Stimulated activated naive CD8-positive, alpha-beta T cell treated with anti-CD3 and anti-CD28 coated beads, Interleukin-15, amount 100 ng/mL, for 72 hours (primary cell): ENCODE data around the gene KANSL1.
"Not testable (repeated sequence)": the region's sequence is repeated elsewhere in the genome, so short reads cannot be mapped to it uniquely, and the experiment has no call there.

Source experiments
- ATAC-seq: fragments of 150-1000 bp; cut with Tn5 transposase; 2 replicates; pipeline ENCODE4 v1.10.0; 2021; ENCODE audit warnings: mild to moderate bottlenecking, moderate library complexity
- DNase-seq, 2 donors: peaks; one replicate each; pipeline ENCODE4 v3.0.0; 2021 to 2022
- H3K27ac Mint-ChIP-seq, 2 donors: one replicate each; pipeline ENCODE4 v1.8.0; 2022; ENCODE audit warnings: mild to moderate bottlenecking in 2 of 2, mixed read lengths in 2 of 2, moderate library complexity in 2 of 2
- H3K27me3 Mint-ChIP-seq: one replicate; pipeline ENCODE4 v1.8.0; 2022; ENCODE audit warnings: mixed read lengths
- H3K4me1 Mint-ChIP-seq: one replicate; pipeline ENCODE4 v1.8.0; 2022; ENCODE audit warnings: mild to moderate bottlenecking, mixed read lengths
- H3K4me3 Mint-ChIP-seq, 2 donors: one replicate each; pipeline ENCODE4 v1.8.0; 2022; ENCODE audit warnings: mild to moderate bottlenecking in 2 of 2, mixed read lengths in 2 of 2, moderate library complexity in 1 of 2
- H3K9me3 Mint-ChIP-seq, 2 donors: one replicate each; pipeline ENCODE4 v1.8.0; 2022; ENCODE audit warnings: mixed read lengths in 2 of 2

The KANSL1 gene

DNA sequence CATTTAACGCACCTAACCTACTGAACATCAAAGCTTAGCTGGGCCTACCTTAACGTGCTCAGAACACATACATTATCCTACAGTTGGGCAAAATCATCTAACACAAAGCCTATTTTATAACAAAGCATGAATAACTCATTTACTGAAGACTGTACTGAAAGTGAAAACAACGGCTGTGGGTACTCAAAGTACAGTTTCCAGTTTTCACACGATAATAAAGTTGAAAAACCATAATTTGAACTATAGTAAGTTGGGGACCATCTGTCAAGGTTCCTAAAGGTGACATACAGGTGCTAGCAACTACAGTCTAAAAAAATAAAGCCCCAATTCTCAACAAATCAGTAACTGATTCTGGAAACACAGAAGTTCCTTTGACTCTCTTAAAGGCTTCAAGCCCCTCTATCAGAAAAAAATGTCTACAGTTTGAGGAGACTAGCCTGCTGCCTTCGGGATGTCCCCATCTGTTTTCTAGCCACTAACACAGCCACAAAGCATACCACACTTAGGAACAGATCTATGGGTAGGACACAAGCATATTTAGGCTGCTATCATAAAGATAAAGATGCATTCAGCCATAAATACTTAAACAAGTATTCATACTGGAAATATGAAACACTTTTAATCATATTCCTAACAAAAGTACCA lies 71.3 kb downstream of the KANSL1 start:
- peaks cover 71% of the 10 kb centered on the region for H3K4me1 Mint-ChIP-seq
- H3K27me3 Mint-ChIP-seq: no peaks in the 10 kb centered on the region

DNA sequence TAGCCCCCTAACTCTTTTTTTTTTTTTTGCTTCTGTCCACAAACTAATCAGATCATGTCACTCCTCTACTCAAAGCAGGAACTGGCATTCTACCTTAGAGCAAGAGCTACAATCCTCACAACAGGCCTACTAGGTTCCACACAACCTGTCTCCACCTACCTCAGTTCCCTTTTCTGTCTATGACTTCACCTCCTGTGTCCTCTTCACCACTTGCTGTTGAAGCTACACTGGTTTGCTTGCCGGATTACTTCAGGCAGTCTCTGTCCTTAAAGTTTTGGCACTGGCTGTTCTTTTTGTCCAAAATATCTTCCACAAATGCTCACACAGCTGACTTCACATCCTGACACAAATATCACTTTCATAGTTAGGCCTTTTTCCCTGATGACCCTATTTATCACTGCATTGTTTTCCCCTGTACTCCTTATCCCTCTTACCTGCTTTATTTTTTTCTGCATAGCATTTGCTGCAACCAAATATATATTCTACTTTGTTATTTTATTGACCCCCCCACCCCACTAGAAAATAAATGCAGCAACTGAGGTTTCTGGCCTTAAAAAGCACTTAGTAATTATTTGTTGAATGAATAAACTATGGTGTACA lies 72.0 kb downstream of the KANSL1 start:
- ATAC-seq: no peak
- H3K27me3 Mint-ChIP-seq: no peaks in the 10 kb centered on the region
- peaks cover 0 to 4% of the 10 kb centered on the region in 2 donors for H3K9me3 Mint-ChIP-seq
- DNase-seq: no peak
- H3K4me1 Mint-ChIP-seq: peaks cover 71% of the 10 kb centered on the region
- H3K4me3 Mint-ChIP-seq: peak overlapping the region; percentile 2 to 54
- peak overlapping the region in 1 of 2 donors; percentile 60 for H3K27ac Mint-ChIP-seq

More for the DNA sequence above, 71.3 kb downstream of the KANSL1 start:
- Mint-ChIP-seq H3K4me3 (peak overlapping the region; percentile 2 to 54), H3K9me3 (peaks cover 0 to 4% of the 10 kb centered on the region in 2 donors), H3K27ac (peak overlapping the region in 1 of 2 donors; percentile 36)
- DNase-seq (peak in 1 of 2 donors; percentile 28), ATAC-seq (peak; percentile 93)

DNA sequence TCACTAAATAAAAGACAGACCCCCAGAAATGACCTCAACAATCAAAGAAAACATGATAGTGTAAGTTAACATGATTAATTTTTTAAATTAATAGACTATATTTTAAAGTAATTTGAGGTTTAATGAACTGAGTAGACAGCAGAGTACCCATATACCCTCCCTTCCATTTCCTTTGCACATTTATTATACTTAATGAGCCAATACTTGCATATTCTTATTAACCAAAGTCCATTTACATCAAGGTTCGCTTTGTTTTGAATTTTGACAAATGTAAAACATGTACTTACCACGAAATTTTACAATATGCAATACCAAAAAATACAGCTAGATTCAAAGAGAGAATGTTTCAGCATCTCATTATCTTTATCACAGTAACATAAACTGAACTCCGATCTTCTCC lies 72.7 kb downstream of the KANSL1 start:
- peak overlapping the region; percentile 2 to 54 for H3K4me3 Mint-ChIP-seq
- DNase-seq: no peak
- peak overlapping the region in 1 of 2 donors; percentile 60 for H3K27ac Mint-ChIP-seq
- H3K4me1 Mint-ChIP-seq: peaks cover 72% of the 10 kb centered on the region
- H3K27me3 Mint-ChIP-seq: no peaks in the 10 kb centered on the region
- no peak for ATAC-seq
- peaks cover 0 to 4% of the 10 kb centered on the region in 2 donors for H3K9me3 Mint-ChIP-seq

DNA sequence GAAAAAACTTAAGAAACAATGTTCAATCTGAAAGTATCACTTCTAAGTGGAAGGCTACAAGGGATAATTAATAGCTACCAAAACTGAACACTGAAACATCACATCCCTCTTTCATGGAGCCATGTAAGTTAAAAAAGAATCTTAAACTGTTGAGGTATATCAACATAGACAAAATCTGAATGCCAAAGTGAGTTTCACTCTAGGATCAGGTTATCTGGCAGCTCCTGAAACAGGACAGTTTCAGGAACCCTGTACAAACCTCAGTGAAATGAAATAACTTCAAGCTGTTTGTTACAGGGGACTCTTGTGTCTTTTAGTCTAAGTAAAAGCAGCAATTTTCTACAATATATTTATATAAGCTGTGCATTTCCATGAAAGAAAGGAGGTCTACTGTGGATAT lies 73.2 kb downstream of the KANSL1 start:
- Mint-ChIP-seq H3K27ac (no peak overlapping the region), H3K4me1 (peaks cover 77% of the 10 kb centered on the region), H3K9me3 (peaks cover 0 to 4% of the 10 kb centered on the region in 2 donors), H3K4me3 (peak overlapping the region in 1 of 2 donors; percentile 22), H3K27me3 (no peaks in the 10 kb centered on the region)
- no peak for DNase-seq
- no peak for ATAC-seq

DNA sequence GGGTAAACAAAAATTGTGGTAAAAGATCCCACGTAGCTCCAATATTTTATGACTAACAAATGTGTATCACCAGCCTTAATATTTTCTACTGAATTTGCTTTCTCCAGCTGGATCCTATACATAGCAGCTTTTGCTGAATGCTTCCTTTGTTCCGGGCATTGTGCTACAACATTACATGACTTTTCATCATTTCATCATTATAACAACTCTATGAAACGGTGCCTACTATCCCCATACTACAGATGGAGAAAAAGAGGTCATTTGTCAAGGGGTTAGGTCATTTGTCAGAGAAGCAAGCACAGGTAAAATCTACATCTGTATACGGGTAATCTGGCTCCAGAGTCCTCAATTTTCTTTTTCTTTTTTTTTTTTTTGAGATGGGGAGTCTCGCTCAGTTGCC lies 74.3 kb downstream of the KANSL1 start:
- Mint-ChIP-seq H3K27me3 (no peaks in the 10 kb centered on the region), H3K4me3 (no peak overlapping the region), H3K9me3 (peaks cover 0 to 4% of the 10 kb centered on the region in 2 donors), H3K27ac (no peak overlapping the region), H3K4me1 (peaks cover 74% of the 10 kb centered on the region)
- no peak for DNase-seq
- ATAC-seq: no peak

DNA sequence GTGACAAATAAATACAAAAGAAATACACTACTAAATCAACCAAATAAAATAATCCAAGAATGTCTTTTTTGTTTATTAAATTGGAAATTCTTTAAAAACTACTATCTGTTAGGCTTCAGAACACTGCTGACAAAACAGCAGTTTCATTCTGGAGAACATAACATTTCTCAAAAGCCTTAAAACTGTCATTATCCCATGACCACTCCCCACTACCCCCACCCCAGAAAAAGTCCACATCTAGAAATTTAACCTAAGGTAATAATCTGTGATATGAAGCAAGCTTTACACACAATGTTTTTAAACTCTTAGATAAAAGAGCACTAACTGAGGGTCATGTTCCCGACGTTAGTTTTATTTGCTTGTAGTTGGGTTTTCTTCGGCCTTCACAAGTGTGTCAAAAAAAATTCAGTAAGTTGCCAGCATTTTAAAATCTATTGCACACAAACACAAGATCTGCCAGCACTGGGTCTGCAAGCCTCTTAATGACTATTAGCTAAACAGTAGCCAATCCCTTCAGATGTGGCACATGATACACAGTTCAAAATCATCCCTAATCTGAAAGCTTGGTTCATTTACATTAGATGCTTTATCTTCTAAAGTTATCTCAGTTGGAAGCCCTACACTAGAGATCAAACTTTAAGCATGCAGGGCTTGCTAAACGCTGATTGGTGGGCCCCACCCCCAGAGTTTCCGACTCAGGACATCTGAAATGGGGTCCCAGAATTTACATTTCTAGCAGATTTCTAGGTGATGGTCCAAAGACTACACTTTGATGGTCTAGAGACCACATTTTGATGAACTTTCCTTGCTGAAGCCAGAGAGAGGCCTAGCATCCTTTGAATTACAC lies 75.2 kb downstream of the KANSL1 start:
- Mint-ChIP-seq H3K27ac (no peak overlapping the region), H3K4me3 (no peak overlapping the region), H3K27me3 (no peaks in the 10 kb centered on the region), H3K4me1 (peaks cover 82% of the 10 kb centered on the region), H3K9me3 (peaks cover 0 to 4% of the 10 kb centered on the region in 2 donors)
- no peak for DNase-seq
- no peak for ATAC-seq

DNA sequence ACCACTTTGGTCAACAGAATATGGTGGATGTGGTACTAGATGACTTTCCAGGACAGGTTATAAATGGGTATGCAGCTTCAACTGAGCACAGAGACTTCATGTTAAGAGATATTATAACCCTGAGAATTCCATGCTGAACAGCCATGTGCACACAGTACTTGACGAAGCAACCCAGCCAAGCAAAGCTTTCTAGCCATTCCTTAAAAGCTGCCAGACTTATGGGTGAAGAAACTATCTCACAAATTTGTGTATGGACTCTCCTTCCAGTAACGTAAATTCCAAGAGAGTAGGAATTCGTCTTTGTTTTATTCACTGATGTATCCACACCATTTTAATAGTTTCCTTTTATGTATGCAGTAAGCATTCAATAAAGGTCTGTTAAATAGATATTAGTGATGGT lies 76.1 kb downstream of the KANSL1 start:
- DNase-seq: no peak
- H3K27me3 Mint-ChIP-seq: no peaks in the 10 kb centered on the region
- H3K4me1 Mint-ChIP-seq: peaks cover 78% of the 10 kb centered on the region
- H3K9me3 Mint-ChIP-seq: peaks cover 0 to 4% of the 10 kb centered on the region in 2 donors
- no peak overlapping the region for H3K4me3 Mint-ChIP-seq
- H3K27ac Mint-ChIP-seq: no peak overlapping the region
- ATAC-seq: no peak

DNA sequence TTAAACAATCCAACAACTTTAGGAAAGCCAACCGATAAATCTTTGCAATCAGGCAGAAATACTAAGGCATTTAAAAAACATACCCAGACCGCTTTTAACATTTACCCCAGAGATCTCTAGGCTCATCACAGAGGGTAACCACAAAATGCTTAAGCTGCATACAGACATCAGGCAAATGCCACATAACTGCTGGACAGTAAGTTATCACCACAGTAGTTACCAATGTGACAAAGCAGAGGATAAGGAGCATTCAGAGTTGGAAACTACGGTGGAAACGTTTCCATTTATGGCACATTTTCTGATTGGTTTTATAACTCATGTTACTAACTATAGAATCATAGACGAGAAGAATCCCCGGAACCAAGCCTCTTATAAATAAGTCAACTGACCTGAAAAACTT lies 77.5 kb downstream of the KANSL1 start:
- Mint-ChIP-seq H3K9me3 (peaks cover 0 to 4% of the 10 kb centered on the region in 2 donors), H3K27ac (peak overlapping the region; percentile 6 to 22), H3K27me3 (no peaks in the 10 kb centered on the region), H3K4me1 (peaks cover 76% of the 10 kb centered on the region), H3K4me3 (no peak overlapping the region)
- ATAC-seq (no peak), DNase-seq (no peak)

DNA sequence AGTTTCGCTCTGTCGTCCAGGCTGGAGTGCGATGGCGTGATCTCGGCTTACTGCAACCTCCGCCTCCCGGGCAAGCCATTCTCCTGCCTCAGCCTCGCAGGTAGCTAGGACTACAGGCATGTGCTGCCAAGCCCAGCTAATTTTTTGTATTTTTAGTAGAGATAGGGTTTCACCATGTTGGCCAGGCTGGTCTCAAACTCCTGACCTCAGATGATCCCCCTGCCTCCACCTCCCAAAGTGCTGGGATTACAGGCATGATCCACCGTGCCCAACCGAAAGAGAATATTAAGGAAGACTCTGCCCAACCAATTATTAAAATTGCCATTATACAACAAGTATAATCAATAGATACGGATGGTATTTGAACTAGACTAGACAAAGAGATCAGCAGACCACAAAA lies 82.0 kb downstream of the KANSL1 start:
- DNase-seq, H3K27me3 Mint-ChIP-seq, H3K9me3 Mint-ChIP-seq, H3K27ac Mint-ChIP-seq, ATAC-seq, H3K4me3 Mint-ChIP-seq: not testable (repeated sequence)
- peaks cover 77% of the 10 kb centered on the region for H3K4me1 Mint-ChIP-seq

DNA sequence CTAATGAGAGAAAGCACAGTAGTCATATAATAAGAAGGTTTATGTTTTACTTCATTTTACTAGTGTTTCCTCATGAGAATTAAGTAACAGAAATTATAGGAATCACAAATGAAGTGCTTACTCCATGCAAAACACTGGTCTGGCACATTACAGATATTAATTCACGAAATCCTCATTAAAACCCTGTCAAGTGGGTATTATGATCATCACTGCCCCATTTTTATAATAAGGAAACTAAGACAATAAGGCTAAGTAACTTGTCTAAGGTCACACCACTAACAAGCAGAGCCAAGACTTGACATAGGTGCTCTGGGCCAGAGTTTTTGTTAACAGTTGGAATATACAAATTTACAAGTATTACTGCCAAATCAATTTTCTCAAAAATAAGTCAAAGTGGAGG lies 83.0 kb downstream of the KANSL1 start:
- no peak for ATAC-seq
- no peak overlapping the region for H3K4me3 Mint-ChIP-seq
- peaks cover 75% of the 10 kb centered on the region for H3K4me1 Mint-ChIP-seq

DNA sequence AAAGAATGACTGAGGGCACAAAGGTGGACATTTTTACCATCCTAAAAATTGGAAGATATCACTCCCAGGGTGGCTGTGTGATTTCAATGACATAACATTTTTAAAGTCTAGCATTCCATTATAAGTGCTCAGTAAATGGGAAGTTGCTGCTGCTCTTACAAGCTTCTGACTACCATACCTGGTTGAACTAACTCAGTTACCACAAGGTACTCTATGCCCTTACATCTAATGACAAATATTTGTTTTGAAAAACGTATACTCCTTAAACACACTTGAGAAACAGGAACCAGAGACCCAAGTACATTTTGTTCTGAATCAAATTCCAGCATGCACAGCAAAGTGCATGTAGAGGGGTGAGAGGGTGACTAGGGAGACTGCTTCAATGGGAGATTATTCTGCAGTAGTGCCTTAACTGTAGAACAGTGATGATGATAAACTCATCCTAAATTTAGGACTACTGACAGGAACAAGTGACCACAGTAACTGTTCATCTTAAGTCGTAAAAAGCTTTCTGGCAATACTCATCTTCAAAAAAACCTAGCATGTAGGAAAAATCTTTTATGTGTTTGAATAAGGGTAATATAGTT lies 83.5 kb downstream of the KANSL1 start:
- H3K27ac Mint-ChIP-seq: no peak overlapping the region
- no peaks in the 10 kb centered on the region for H3K9me3 Mint-ChIP-seq
- H3K4me3 Mint-ChIP-seq: no peak overlapping the region
- ATAC-seq: no peak
- no peak for DNase-seq
- peaks cover 71% of the 10 kb centered on the region for H3K4me1 Mint-ChIP-seq
- H3K27me3 Mint-ChIP-seq: no peaks in the 10 kb centered on the region

More for the DNA sequence above, 83.0 kb downstream of the KANSL1 start:
- Mint-ChIP-seq H3K9me3 (no peaks in the 10 kb centered on the region), H3K27me3 (no peaks in the 10 kb centered on the region), H3K27ac (no peak overlapping the region)
- DNase-seq: no peak

DNA sequence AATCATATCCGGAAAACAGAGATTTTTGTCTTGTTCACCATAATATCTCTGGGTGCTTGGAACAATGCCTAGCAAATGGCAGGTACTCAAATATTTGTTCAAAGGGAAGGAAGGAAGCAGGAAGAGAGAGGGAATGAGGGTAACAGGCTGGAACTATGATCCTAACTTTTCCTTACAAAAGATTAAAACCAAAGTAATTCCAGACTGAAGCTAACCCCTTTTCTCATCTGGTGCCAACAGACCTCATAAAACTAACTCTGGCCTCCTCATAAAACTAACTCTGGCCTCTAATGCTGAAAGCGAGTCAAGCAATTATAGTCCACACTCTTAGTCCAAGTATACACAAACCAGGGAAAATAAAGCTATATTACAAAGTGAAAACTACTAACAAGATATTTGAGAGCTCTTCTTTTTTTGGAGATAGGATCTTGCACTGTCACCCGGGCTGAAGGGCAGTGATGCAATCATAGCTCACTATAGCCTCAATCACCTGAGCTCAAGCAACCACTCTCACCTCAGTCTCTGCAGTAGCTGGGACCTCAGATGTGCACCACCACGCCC lies 84.6 kb downstream of the KANSL1 start:
- peak; percentile 65 for ATAC-seq
- peaks cover 76% of the 10 kb centered on the region for H3K4me1 Mint-ChIP-seq
- no peaks in the 10 kb centered on the region for H3K27me3 Mint-ChIP-seq
- H3K27ac Mint-ChIP-seq: peak overlapping the region; percentile 2 to 80
- no peaks in the 10 kb centered on the region for H3K9me3 Mint-ChIP-seq
- H3K4me3 Mint-ChIP-seq: no peak overlapping the region
- DNase-seq: no peak

DNA sequence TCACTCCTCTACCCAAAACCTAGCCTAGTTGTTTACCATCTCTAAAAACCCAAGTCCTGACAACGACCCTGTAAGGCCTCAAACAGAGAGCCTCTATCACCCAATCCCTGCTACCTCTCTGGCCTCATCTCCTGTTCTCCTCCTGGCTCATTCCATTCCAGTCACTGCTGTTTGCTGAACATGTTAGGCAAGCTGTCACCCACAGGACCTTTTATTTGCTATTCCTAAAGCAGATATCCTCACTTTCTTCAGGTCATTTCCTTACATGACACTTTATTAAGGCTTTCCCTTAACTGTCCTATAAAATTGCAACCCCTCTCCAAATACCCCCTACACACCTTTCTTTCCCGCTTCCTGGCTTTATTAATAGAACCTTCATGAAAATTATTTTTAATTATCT lies 85.1 kb downstream of the KANSL1 start:
- Mint-ChIP-seq H3K27me3 (no peaks in the 10 kb centered on the region), H3K9me3 (no peaks in the 10 kb centered on the region), H3K4me3 (no peak overlapping the region), H3K4me1 (peaks cover 76% of the 10 kb centered on the region), H3K27ac (peak overlapping the region in 1 of 2 donors; percentile 80)
- DNase-seq (no peak), ATAC-seq (no peak)

DNA sequence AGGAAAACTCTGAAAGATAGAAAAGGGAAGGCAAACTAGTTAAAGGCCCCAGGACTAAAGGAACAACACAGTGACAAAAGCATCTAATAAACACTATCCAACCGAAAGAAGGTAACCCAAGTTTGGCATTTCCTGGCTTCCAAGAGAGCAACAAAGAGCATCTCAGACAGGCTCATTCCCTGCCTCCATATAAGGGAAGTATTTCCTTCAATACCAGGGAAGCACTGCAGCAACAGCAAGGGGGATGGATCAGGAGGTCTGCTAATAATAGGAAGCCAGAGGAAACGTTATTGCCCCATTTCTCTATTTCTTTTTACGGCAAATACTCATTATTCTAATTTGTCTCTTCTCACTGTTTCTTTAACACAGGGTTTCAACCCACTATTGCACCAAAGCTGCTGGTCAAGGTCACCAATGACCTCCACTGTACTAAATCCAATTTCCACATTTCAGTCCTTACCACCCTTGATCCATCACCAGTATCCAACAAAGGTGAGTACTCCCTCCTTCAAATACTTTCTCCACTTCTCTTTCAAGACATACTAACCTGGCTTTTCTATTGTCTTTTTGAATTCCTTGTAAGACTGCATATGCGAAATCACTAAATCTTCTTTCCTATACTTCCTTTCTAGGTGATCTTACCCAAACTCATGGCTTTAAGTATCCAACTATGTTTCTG lies 86.1 kb downstream of the KANSL1 start:
- H3K9me3 Mint-ChIP-seq: no peaks in the 10 kb centered on the region
- peak overlapping the region in 1 of 2 donors; percentile 10 for H3K27ac Mint-ChIP-seq
- DNase-seq: no peak
- peaks cover 80% of the 10 kb centered on the region for H3K4me1 Mint-ChIP-seq
- no peak for ATAC-seq
- H3K27me3 Mint-ChIP-seq: no peaks in the 10 kb centered on the region
- H3K4me3 Mint-ChIP-seq: no peak overlapping the region

DNA sequence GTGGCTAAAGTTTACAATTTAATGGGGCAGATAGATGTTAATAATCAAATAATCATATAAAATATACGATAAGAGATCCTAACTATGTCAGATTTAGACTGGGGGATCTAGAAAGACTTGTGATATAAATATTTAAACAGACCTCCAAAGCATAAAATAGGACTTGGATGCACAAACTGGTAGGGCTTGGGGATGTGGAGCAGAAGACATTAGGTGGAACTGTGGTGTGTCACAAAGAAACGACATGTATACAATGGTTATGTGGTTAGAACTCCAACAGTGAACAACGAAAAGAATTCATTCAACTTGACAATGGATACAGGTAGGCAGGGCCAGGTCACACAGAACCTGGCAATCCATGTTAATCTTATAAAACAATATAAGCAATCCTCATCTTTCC lies 90.4 kb downstream of the KANSL1 start:
- H3K9me3 Mint-ChIP-seq, H3K4me3 Mint-ChIP-seq, DNase-seq, ATAC-seq, H3K27ac Mint-ChIP-seq, H3K27me3 Mint-ChIP-seq: not testable (repeated sequence)
- H3K4me1 Mint-ChIP-seq: peaks cover 67% of the 10 kb centered on the region
